ENCODE results near the gene SIGLEC1.

The SIGLEC1 gene

DNA sequence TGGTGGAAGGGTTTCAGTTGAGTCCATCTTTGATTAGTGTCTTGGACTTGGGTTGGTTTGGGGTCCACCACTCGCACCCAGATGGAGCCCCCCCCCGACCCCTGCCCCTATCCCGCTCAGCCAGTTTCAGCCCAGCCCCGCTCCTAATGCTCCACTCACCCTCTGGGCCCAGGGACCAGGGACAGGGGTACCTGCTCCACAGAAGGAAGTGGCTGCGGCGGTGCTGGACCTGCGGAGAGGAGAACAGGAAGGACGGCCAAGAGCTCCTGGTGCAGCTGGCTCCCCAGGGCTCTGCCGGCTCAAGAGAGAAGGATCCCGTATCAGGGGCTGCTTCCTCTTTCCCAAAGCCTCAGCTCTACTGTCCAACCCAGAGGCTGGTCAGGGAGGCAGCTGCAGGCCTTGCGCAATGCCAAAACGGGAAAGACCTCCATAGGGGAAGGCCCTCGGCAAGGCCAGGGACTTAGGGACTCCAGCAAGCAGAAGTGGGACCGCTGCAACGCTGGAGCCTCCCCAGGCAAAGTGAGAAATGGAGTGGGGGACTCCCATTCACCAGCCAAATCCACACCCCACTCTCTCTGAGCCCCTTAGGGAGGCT is at the start of gene SIGLEC1:
Gene SIGLEC1, minus strand, starts transcription at position 322 of the 595 bp plus-strand sequence. CDS start 5,472 bp downstream, outside the sequence.
- DNase-seq = no peak

DNA sequence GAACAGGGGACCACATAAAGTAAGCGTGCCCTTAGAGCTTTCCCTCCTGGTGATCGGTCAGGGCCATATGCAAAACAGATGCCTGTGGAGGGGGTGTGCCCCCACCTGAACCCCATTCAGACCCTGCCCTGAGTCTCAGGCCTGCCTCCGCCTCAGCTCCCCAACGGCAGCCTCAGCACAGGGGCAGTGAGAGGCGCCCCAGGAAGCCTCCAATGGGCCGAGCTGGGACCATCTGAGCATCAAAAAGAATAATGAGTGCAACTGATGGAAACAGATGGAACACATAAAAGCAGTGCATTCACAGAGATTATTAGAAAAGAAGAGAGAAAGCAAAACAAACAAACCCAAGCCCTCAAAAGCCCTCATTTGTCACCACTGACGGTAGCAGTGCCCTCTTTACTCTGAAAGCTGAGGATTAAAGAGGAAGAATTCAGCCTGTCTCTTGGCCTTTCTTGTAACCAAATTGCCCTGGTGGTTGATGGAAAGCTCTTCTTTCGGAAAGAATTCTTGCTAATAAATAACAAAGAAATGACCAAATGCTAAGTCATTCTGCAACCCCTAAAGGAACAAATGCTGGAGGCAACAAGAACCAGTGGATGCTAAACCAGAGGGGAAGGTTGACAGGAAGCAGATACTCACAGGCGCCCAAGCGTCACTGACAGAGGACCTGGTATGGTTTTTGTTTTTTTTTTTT is 48.4 kb upstream of the SIGLEC1 start:
- DNase-seq = no peak

DNA sequence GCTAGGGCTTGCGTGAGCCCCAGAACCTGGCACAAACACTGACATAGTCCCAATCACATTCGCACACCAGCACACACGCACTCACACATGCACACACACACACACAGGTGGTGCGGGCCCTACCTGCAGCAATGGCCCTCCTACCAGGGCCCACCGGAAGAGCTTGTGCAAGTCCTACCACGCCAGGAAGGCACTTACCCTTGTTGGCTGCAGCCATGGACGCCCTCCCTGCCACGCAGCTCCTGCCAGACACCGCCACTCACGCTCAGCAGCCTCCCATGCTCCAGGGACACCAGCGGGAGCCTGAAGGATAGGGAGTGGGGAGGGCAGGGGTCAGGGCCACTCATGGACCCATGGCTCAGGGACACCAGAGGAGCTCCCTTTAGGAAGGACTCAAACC is 47.5 kb upstream of the SIGLEC1 start:
- no peak for DNase-seq

DNA sequence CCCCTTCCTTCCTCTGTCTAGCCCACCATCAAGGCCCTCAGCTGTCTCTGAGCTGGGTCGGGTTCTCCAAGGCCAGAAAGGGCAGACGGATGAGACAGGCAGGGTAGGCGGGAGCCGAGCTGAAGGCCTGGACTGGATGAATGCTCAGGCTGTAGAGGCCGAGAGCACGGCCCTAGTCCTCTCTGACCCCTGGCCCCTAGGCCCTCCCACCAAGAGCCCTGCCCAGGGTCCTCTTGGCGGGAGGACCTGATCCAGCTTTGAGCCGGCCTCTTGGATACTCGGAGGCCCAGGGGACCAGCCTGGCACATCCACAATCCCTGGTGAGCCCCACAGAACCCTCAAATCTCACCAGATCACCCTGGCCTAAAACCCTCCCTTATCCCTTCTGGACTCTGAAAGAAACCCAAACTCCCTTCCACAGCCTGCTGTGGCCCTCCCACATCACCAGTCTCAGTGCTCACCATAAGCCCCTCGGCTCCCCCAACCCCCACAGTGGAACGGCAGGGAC is 47.0 kb upstream of the SIGLEC1 start:
- no peak for DNase-seq

DNA sequence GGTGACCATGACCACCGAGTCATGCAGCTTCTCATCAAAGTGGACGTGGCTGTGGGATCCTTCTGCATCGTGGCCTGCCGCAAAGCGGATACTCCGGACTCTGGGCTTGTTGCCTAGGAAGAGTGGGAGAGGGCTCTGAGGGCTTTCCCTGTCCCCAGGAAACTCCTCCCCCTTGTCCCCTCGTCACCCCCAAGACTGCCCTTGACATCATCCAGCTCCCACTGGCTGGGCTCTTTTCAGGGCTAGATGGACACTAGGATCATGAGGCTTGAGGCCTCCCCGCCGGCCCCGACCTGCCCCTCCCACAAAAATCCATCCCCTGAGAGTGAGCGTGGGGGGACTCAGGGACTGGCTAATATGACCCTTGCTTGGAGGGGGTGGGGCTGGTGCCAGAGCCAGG is 46.2 kb upstream of the SIGLEC1 start:
- no peak for DNase-seq

DNA sequence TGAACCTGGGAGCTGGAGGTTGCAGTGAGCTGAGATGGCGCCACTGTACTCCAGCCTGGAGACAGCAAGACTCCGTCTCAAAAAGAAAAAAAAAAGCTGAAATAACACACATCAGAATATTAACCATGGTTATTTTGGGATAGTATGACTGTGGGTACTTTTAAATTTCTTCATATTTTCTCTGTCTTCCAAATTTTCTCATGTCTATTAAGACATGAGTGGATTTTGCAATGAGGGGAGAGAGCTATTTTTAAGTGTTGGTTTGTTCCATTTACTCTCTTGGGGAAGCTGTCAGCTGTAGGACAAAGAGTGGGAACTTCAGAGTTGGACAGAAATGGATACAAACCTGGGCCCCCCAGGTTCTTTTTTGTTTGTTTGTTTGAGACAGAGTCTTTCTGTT is 44.9 kb upstream of the SIGLEC1 start:
- DNase-seq = no peak

DNA sequence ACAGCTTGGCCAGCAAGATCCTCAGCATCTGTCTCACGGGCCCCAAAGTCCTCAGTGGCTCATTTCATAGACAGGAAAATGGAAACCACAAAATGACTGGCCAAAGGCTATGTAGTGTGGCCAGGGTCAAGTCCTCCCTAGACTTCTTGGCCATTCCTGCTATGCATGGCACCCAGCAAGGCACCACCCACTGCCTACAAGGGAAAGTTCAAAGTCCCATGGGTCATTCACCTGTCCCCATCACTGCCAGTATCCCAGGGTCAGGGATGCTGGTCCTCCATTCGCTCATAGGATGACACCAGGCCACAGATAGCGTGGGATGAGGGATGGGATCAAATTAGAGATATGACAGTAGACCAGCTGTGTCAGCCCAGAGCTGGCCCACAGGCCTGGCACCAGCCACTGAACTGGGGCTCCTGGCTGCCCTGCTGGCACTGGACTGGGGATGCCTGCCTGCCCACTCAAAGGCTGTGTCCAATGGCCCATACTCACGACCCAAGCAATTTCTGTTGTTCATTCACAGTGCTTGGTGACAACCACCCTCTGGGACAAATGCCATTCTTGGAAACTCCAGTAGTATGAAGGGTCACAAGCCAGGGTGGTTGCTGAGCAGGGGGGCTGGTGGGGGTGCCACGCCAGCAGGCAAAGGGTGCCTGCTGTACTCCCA is 43.5 kb upstream of the SIGLEC1 start:
- DNase-seq = no peak

DNA sequence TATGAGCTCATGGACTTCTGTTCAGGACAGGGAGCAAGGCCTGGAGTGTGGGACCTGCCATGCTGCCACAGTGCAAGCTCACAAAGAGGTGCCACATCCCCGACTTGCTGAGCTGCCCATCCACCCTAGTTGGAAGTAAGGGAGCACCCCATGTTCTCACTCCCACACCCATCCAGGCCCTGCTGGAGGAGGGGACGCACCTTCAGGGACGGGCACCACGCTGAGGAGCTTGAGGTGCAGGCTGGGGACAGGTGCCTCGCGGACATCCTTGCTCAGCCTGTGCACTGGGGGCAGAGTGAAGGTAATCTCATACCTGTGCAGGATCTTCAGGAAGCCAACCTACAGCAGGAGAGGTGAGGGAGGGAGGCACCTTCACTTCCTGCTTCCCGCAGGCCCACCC is 42.9 kb upstream of the SIGLEC1 start:
- no peak for DNase-seq

DNA sequence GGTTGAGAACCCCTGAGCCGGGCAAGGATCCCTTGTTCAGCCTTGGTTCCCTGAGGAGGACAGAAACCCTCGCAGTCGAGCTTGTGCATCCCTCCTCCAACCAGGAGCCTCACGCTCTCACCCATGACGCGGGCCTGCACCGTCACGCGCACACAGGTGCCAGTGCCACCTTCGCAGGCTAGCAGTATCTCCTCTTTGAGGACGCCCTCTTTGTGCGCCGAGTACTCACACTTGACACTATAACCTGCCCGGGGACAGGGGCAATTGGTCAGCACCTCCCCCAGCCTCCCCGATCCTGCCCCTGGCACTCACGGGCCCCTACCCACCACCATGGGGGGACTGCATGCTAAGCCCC is 41.9 kb upstream of the SIGLEC1 start:
- no peak for DNase-seq

DNA sequence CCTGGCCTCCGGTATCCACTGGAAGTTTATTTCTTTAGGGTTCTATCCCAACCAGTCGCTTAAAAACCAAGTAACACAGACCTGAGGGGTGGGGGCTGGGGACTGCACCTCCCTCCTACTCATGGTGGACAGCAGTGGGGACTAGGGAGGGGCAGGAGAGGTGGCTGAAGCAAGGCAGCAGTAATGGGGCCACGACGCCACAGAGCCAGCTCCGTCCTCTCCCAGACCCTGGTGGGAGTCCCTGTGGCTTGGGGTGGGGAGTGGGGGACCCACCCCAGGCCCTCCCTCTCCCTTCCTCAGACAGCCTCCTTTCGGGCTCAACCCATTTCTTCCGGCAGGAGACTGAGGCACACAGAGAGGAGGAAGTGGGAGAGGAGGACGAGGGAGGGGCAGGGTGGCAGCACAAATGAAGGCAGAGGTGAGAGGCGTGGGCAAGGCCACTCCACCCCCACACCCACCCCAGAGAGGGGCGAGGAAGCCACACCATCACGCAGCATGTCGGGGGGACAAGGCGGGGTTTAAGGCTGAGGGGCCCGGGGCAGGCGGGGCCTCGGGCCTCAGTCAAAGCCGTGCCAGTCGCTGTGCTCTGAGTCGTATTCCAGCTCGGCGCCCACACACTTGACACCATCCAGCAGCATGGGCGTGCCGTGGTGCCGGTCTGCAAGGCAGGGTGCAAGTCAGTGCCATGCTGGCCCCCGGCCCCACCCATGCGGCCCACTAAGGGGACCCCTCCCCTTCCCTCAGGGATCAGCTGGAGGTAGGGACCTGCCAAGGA is 41.3 kb upstream of the SIGLEC1 start:
- no peak for DNase-seq

DNA sequence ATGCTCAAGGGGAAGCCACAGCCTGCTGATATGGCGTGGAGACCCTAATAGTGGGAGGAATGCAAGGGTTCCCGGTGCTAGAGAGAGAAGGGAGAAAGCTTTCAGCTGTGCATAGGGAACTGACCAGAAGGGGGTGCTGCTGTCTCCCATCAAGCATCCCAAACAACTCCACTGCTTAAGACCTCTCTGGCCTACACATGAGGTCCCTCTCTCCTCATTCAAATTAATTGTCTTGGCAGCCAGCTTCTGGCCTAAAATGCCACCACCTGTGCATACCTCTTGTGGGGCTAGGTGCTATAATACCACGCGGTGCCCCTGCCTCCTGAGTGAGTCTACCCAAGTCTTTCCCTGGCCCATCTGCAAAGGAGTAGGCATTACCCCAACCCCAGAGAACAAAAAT is 40.7 kb upstream of the SIGLEC1 start:
- peak; percentile 68 to 75 for DNase-seq

DNA sequence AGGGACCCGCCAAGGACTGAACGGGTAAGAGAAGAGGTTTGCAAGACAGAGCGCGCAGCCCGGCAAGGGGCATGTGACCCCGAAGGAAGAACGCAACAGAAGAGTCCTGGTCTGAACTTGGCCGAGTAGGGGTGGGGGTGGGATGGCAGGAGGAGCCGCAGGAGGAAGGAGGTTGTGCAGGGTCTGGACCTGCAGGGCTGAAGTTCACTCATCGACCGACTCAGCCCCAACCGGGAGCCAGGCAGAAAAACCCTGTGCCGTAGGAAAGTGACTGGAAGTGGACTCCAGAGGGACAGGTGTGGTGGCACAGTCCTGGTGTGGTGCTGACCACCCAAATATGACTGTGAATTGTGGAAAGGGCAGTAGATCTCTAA is 40.0 kb upstream of the SIGLEC1 start:
- DNase-seq = no peak

DNA sequence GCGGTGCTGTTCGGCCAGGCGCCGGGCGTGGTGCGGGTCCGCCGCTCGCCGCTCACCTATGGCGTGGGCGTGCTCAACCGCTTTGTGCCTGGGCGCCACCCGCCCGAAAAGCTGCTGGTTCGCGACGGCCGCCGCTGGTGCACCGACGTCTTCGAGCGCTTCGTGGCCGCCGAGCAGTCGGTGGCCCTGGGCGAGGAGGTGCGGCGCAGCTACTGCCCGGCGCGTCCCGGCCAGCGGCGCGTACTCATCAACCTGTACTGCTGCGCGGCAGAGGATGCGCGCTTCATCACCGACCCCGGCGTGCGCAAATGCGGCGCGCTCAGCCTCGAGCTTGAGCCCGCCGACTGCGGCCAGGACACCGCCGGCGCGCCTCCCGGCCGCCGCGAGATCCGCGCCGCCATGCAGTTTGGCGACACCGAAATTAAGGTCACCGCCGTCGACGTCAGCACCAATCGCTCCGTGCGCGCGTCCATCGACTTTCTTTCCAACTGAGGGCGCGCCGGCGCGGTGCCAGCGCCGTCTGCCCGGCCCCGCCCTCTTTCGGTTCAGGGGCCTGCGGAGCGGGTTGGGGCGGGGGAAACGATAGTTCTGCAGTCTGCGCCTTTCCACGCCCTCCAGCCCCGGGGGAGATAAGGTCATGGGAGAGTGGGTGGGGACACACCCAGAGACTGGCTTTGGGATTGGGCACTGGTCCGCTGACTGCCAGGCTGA is 39.4 kb upstream of the SIGLEC1 start:
- peak; percentile 71 to 78 for DNase-seq

DNA sequence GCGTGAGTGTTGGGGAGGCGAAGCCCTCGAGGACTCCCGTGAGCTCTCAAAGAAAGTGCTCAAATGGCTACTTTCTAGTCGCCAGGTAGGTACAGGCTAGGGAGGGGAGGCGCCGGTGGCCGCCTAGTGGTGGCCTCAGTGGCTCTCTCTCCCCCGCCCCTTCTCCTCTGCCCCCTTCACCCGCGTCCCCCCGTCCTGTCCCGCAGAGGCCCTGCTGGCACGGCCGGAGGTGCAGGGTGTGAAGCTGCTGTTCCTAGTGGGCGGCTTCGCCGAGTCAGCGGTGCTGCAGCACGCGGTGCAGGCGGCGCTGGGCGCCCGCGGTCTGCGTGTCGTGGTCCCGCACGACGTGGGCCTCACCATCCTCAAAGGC is 38.9 kb upstream of the SIGLEC1 start:
- DNase-seq = no peak

DNA sequence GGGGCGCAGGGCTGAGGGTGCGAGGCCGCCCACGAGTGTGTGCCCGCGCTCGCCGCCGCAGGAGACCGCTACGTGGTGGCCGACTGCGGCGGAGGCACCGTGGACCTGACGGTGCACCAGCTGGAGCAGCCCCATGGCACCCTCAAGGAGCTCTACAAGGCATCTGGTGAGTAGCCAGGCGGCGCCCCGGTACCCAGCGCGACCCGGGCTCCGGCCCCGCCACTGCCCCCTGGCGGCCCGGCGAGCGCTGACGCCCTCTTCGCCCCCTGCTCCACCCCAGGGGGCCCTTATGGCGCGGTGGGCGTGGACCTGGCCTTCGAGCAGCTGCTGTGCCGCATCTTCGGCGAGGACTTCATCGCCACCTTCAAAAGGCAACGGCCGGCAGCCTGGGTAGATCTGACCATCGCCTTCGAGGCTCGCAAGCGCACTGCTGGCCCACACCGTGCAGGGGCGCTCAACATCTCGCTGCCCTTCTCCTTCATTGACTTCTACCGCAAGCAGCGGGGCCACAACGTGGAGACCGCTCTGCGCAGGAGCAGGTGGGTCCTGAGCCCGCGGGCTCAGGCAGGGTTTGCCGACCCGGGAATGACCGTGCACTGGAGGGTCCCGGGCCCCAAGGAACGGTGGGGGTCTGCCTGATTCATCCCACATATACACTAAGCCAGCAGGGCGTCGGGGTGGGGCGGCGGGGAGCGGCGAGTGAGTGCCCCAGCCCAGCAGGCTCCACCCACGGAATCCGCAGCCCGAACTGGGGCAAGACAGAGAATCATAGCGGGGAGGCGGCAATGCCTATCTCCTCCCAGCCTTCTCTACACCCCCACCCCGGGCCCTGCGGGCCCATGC is 37.5 kb upstream of the SIGLEC1 start:
- peak; percentile 44 to 57 for DNase-seq

DNA sequence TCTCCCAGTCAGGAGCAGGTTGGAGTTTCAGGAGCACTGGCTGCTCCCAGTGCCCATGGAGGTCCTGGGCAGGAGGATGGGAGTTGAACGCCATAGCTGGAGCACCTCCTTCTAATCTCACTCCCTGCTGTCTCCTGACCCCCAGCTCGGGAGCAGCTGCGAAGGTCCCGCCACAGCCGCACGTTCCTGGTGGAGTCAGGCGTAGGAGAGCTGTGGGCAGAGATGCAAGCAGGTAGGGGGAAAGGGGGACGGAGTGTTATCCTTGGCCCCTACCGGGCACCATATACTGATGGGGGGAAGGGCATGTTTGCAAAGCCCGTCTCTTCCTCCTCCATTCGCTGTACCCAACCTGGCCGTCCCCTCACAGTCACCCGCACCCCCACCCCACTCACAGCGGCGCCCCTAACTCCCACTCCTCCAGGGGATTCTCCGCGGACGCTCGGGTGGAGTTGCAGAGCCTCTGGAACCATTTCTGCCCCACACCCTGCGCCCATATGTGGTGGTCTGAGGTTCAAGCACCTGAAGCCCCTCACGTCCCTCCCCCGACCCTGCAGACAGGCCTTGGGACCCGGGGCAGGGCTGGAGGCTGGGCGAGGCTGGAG is 36.8 kb upstream of the SIGLEC1 start:
- DNase-seq = no peak

DNA sequence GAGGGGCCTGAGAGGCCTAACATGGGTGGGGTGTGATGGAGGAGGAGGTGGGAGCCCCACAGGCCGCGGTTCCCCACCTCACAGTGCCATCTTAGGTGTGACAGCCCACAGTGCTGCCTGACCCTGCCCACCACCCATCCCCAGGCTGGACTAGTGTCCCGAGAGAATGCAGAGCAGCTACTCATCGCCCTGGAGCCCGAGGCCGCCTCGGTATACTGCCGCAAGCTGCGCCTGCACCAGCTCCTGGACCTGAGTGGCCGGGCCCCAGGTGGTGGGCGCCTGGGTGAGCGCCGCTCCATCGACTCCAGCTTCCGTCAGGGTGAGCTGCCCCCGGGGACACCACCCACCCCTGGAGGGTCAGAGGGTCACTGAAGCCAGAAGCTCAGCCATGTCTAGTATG is 35.7 kb upstream of the SIGLEC1 start:
- DNase-seq = no peak

DNA sequence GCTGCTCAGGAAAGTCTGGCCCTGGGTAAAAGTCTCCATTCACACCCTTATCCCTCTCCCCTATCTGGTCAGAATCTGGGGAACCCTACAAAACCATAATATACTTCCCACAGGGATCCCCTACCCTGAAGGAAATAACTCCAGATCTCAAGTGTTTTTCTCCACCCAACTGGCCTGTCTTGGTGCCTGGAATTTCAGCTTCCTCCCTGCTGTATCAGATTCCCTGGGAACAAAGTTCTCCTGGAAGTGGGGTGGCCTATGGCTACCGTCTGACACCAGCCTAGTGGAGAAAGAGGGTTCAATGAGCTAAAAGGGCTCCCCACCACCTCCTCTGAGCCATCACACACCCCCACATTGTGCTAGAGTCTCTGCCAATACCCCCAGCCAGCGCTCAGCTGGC is 35.1 kb upstream of the SIGLEC1 start:
- no peak for DNase-seq

DNA sequence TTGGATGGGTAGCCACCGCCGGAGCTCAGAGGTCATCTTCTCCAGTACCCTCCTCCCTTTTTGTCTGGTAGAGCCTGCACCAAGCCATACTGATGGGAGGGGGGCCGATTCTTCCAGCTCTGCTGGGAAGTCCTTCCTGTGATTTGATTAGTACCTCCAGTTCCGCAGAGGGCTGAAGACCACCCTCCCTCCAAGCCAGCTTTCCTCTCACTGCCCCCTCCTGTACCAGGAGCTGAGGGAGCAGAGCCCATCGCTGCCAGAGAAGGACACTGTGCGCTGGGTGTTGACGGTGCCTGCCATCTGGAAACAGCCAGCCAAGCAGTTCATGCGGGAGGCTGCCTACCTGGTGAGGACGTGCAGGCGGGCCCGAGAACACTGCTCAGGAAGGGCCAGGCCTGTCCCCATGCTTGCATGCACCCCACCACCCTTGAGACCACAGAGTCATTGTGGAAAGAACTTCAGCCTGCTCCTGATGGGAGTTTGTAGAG is 33.3 kb upstream of the SIGLEC1 start:
- DNase-seq = no peak

DNA sequence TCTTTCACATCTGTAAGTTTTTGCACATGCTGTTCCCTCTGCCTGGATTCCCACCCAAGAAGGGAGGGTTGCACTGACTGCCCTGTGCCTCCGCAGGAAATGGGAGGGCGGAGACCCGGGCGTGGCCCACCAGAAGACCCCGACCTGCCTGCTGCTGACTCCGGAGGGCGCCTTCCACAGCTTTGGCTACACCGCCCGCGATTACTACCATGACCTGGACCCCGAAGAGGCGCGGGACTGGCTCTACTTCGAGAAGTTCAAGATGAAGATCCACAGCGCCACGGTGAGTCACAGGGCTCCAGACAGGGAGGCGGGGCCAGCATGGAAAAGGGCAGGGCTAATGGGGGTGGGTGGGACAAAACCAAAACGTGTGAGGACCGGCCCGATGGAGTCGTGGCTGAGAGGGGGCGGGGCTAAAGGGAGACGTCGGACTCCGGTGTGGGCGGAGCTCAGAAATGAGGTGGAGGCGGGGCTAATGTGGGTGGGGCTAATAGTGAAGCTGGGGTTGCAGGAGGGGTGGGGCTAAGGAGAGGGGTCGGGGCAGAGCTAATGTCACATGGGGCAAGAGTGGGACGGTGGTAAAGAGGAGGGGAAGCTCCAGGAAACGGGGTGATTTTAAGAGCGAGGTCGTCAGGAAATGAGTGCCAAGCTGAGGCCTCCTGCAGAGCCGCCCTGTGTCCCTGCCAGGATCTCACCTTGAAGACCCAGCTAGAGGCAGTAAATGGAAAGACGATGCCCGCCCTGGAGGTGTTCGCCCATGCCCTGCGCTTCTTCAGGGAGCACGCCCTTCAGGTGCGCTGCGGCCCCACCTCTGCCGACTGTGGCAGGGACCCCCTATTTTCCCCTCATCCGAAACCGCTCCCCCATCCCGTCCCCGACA is 32.6 kb upstream of the SIGLEC1 start:
- peak; percentile 75 to 76 for DNase-seq

Data from activated CD4-positive, alpha-beta T cell treated with anti-CD3 and anti-CD28 coated beads, Interleukin-2, amount 50 U/mL, for 48 hours (primary cell).